Measurements from ENCODE around the gene HOXA9.

- TF ChIP-seq CTCF (IDR thresholded peaks at IDR 0.05 in 8 of 11, conservative IDR thresholded peaks at IDR 0.05 in 3 of 11) (no peak), POLR2A (IDR thresholded peaks at IDR 0.05) (no peak), POLR2AphosphoS5 (IDR thresholded peaks at IDR 0.05) (no peak)
Measured at GRCh38 chr7:27116962-27117886, 48.1 kb downstream of the HOXA9 start.
